ENCODE results near the gene RAC3. TPM values are rescaled to one million over a fixed set of nuclear protein-coding genes. Genes with fewer than 3 reads are reported as not detected.

RAC3 gene
- total RNA-seq, 4 donors from 2014 or later: 0.50 to 6.9 (median 0.54) TPM; not detected in 1

DNA sequence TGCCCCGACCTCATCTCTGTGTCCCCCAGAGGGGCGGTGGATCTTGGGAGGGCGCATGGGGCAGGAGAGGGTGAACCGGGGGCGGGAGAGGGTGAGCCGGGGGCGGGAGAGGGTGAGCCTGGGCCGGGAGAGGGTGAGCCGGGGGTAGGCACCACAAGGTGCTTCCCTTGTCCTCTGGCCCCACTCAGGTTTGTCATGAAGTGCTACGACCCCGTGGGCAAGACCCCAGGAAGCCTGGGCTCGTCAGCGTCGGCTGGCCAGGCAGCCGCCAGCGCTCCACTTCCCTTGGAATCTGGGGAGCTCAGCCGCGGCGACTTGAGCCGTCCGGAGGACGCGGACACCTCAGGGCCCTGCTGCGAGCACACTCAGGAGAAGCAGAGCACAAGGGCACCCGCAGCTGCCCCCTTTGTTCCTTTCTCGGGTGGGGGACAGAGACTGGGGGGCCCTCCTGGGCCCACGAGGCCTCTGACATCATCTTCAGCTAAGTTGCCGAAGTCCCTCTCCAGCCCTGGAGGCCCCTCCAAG is 35.2 kb upstream of the RAC3 start:
- WGBS, 2 donors (ENCODE audit: low coverage in 1 of 2): no CpG with 5 or more reads among the region's 28 CpGs
- Histone ChIP-seq H3K27ac (no peak overlapping the region), H3K36me3 (peaks cover 0 to 50% of the 10 kb centered on the region in 2 donors), H3K27me3 (no peaks in the 10 kb centered on the region), H3K4me3 (no peak overlapping the region), H3K4me1 (peaks cover 0 to 24% (median 13%) of the 10 kb centered on the region in 3 donors), H3K9me3 (no peaks in the 10 kb centered on the region)
- no peak for ATAC-seq
- TF ChIP-seq POLR2A (IDR thresholded peaks at IDR 0.05) (no peak), POLR2AphosphoS5 (IDR thresholded peaks at IDR 0.05) (no peak), EP300 (IDR thresholded peaks at IDR 0.05) (no peak)
- TF ChIP-seq, protein P1, sequence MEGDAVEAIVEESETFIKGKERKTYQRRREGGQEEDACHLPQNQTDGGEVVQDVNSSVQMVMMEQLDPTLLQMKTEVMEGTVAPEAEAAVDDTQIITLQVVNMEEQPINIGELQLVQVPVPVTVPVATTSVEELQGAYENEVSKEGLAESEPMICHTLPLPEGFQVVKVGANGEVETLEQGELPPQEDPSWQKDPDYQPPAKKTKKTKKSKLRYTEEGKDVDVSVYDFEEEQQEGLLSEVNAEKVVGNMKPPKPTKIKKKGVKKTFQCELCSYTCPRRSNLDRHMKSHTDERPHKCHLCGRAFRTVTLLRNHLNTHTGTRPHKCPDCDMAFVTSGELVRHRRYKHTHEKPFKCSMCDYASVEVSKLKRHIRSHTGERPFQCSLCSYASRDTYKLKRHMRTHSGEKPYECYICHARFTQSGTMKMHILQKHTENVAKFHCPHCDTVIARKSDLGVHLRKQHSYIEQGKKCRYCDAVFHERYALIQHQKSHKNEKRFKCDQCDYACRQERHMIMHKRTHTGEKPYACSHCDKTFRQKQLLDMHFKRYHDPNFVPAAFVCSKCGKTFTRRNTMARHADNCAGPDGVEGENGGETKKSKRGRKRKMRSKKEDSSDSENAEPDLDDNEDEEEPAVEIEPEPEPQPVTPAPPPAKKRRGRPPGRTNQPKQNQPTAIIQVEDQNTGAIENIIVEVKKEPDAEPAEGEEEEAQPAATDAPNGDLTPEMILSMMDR (IDR thresholded peaks at IDR 0.05): no peak

DNA sequence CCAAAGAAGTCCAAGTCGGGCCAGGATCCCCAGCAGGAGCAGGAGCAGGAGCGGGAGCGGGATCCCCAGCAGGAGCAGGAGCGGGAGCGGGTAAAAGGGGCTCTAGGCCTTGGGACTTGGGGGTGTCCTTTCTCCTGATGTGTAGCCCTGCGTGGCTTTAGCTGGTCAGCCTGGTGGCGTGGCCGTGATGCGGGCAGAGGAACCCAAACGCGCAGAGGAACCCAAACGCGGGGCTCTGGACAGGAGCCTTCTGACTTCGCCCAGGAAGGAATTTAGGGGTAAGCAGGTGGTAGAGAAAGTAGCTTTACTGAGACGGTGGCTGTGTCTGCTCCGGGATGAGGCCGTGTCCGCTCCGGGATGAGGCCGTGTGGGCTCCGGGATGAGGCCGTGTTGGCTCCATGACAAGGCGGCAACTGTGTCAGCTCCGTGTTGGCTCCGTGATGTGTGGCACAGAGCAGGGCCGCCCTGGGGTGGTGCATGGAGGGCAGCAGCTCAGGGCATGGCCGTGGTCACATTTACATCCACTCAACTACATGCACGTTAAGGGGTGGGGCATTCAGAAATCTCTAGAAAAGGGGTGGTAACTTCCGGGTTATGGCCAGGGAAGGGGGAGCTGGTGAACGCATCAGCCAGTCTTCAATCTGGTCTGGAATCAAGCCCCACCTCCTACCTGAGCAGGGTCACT is 34.6 kb upstream of the RAC3 start:
- no peaks in the 10 kb centered on the region for H3K27me3 ChIP-seq
- TF ChIP-seq EP300 (IDR thresholded peaks at IDR 0.05) (no peak), POLR2AphosphoS5 (IDR thresholded peaks at IDR 0.05) (no peak), POLR2A (IDR thresholded peaks at IDR 0.05) (no peak)
- TF ChIP-seq, protein P1 (IDR thresholded peaks at IDR 0.05): no peak
- no peak overlapping the region for H3K4me3 ChIP-seq
- H3K27ac ChIP-seq: no peak overlapping the region
- no peaks in the 10 kb centered on the region for H3K9me3 ChIP-seq
- peaks cover 0 to 18% (median 8%) of the 10 kb centered on the region in 3 donors for H3K4me1 ChIP-seq
- 82 to 100% methylated on average over 2 to 4 of the region's 30 CpGs for WGBS, 2 donors (ENCODE audit: low coverage in 1 of 2)
- no peak for ATAC-seq
- peaks cover 0 to 50% of the 10 kb centered on the region in 2 donors for H3K36me3 ChIP-seq

DNA sequence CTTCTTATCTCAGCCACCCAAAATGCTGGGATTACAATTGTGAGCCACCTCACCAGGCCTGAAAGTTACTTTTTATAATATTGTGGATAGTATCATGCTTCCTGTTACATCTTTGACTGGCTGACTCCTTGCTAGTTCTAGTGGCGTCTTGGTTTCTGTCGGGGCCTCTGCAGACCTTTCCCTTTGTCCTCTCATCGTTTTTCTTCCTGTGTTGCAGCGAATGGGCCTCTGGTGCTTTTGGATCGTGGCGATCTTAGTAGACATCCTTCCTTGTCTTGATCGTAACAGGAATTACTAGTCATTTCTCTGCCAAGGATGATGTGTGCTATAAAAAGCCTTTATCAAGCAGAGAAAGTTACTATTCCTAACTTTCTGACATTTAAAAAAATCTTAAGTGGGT is 33.3 kb upstream of the RAC3 start:
- Histone ChIP-seq H3K9me3 (no peaks in the 10 kb centered on the region), H3K4me1 (peaks cover 0 to 17% (median 3%) of the 10 kb centered on the region in 3 donors), H3K36me3 (peaks cover 0 to 50% of the 10 kb centered on the region in 2 donors), H3K27ac (no peak overlapping the region), H3K27me3 (no peaks in the 10 kb centered on the region), H3K4me3 (no peak overlapping the region)
- no peak for TF ChIP-seq POLR2A (IDR thresholded peaks at IDR 0.05)
- TF ChIP-seq POLR2AphosphoS5 (IDR thresholded peaks at IDR 0.05): no peak
- TF ChIP-seq EP300 (IDR thresholded peaks at IDR 0.05): no peak
- TF ChIP-seq, protein P1 (IDR thresholded peaks at IDR 0.05): no peak
- ATAC-seq: no peak
- 85 to 89% methylated on average over 6 to 7 of the region's 7 CpGs for WGBS, 2 donors (ENCODE audit: low coverage in 1 of 2)

DNA sequence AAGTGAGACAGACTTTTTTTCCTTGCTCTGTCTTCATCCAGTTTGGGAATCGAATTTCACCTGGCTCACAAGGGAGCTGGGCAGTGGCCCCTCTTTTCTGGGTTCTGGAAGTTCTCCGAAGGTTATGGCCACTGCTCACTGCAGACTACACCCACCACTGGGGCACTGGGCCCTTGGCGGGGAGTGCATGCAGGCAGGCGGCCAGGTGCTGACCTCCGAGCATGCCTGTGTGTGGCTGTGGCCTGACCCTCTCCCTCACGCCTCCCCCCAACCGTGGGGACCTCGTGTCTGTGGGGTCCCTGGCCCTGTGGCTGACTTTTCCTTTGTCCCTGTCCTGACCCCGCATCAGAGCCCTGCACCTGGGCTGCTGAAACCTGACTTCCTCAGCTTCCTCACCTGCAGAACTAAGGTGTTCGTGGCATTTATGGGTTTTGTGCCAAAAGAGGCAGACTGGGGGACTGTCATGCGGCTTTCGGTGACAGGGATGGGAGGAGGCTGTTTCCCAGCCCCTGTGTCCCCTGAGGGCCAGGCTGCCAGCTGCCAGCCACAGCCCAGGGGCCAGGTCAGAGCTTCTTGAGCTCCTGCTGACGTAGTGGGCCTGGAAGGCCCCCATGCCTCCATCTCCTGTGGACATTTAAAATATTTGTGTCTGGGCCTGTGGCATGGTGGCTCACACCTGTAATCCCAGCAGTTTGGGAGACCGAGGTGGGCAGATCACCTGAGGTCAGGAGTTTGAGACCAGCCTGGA is 32.6 kb upstream of the RAC3 start:
- no peaks in the 10 kb centered on the region for H3K27me3 ChIP-seq
- peaks cover 0 to 23% (median 10%) of the 10 kb centered on the region in 3 donors for H3K4me1 ChIP-seq
- WGBS, 2 donors (ENCODE audit: low coverage in 1 of 2): 70 to 78% methylated on average over 6 to 9 of the region's 14 CpGs
- no peak for ATAC-seq
- no peak overlapping the region for H3K27ac ChIP-seq
- H3K9me3 ChIP-seq: no peaks in the 10 kb centered on the region
- H3K36me3 ChIP-seq: peaks cover 0 to 44% of the 10 kb centered on the region in 2 donors
- no peak overlapping the region for H3K4me3 ChIP-seq
- no peak for TF ChIP-seq POLR2A (IDR thresholded peaks at IDR 0.05)
- no peak for TF ChIP-seq POLR2AphosphoS5 (IDR thresholded peaks at IDR 0.05)
- no peak for TF ChIP-seq EP300 (IDR thresholded peaks at IDR 0.05)
- TF ChIP-seq, protein P1 (IDR thresholded peaks at IDR 0.05): no peak

Measured in gastroesophageal sphincter (tissue), 4 donors.